GM19467 (cell line): ENCODE data around the gene PAK2.
"Not testable (repeated sequence)": the region's sequence is repeated elsewhere in the genome, so short reads cannot be mapped to it uniquely, and the experiment has no call there.

ENCODE experiments used
- ATAC-seq: cut with Tn5 transposase; IDR thresholded peaks from one replicate; pipeline ENCODE4 v1.9.1; 2021; ENCODE audit warnings: mild to moderate bottlenecking, moderate library complexity; ENCODE audit not compliant: unreplicated experiment

The PAK2 gene

DNA sequence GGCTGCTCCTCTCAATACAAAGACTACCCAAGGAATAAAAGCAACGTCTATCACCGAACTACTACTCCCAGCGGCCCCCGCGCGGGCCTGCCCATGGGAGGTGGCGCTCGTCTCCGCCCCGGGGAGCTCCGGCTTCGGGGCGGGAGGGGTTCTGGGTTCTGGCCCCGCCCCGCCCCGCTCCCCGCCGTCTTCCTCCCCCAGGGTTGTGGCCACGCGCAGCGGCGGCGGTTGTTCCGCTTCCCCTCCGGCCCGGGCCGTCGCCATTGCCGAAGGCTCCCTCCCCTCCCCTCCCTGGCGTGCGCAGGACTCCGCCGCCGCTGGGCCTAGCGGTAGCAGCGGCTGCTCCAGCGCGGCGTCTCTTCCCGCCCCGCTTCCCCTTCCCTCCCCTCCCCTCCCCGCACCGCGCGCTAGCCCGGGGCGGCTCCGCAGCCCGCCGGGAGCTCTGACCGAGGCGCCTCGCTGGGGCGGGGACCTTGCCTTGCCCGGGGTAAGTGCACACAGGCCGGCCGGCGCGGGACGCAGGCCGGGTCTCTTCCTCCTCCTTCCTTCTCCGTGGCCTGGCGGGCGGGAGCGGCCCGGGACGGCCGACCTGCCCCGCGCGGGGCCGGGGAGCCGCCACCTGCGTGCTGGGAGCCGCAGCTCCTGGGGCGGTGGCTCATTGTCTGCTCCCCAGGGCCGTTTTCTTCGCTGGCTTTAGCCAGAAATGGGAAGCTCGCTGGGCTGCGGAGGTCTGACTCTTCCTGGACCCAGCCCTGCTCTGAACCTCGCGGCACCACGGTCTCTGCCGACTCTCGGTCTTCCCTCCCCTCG is at the start of gene PAK2:
Gene PAK2 (plus strand): TSS at position 187 of the 810 bp plus-strand sequence. CDS start 42,790 bp downstream, outside the sequence.
- ATAC-seq, result peak; percentile 85

DNA sequence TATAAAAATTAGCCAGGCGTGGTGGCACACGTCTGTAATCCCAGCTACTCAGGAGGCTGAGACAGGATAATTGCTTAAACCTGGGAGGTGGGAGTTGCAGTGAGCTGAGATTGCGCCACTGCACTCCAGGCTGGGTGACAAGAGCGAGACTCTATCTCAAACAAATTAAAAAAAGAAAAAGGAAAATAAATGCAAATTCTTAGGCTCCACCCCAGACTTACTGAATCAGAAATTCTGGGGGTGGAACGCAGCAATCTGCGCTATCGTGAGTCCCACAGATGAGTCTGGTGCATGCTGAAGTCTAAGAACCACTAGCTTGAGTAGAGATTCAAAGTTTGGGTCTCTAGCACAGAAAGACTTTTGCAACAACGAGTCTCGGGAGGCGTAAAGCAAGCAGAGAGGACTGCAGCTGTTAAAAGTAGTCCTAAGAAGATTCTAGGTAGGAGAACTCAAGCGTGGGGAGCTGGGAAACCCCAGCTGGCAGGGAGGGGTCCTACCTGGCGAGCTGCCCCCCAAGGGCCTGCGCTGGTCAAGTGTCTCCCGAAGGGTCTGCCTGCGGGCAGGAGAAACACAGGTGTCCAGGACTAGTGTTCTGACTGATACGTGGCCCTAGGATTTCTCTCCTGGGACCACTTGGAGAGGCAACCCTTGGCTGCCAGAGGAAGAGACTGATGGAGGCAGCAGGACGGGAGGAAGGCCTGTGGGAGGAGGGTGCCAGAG is 49.6 kb upstream of the PAK2 start:
- ATAC-seq, result no peak

- ATAC-seq, result no peak
Measured at GRCh38 chr3:196691386-196691785, 48.3 kb upstream of the PAK2 start.

GRCh38 chr3:196694202-196694638 is 45.4 kb upstream of the PAK2 start:
- no peak for ATAC-seq

GRCh38 chr3:196694941-196695848 is 44.5 kb upstream of the PAK2 start:
- no peak for ATAC-seq

GRCh38 chr3:196695849-196696226 is 43.8 kb upstream of the PAK2 start:
- ATAC-seq, result no peak

GRCh38 chr3:196697270-196697669 is 42.4 kb upstream of the PAK2 start:
- no peak for ATAC-seq

DNA sequence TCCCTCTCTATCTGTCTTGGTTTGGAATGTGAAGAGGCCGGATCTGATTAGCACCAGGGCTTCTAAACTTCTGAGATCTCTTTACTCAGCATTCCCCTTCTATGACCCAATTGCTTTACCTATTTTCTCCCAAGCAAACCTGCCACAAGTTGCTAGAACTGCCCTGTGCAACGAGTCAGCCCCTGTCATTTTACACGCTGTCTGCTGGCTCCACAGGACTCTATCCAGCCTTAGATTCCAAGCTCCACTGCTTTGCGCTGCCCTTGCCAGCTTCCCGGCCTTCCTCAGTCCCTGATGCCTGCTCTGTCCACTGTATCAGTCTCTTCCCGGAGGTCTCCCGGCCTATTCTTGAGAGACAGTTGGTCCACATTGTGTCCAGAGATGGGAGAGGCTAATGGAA is 39.9 kb upstream of the PAK2 start:
- no peak for ATAC-seq

DNA sequence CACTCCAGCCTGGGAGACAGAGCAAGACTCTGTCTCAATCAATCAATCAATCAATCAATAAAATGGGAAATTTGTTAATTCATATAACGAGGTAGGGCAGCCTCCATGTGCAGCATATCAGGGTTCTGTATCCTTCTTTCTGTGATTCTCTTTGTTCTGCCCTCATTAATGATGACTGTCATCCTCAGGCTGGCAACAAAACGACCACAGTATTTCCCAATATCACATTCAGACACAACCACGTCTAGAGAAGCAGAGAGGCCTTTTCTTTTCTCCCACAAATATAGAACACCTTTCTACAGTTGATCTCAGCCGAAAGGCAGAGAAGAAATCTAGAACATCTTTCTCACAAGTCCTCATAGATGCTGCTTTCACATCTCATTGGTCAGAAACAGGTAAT is 38.9 kb upstream of the PAK2 start:
- no peak for ATAC-seq

- ATAC-seq, result no peak
Measured at GRCh38 chr3:196706327-196706726, 33.3 kb upstream of the PAK2 start.

GRCh38 chr3:196706731-196707130 is 32.9 kb upstream of the PAK2 start:
- ATAC-seq, result no peak

- no peak for ATAC-seq
Measured at GRCh38 chr3:196707566-196707965, 32.1 kb upstream of the PAK2 start.

DNA sequence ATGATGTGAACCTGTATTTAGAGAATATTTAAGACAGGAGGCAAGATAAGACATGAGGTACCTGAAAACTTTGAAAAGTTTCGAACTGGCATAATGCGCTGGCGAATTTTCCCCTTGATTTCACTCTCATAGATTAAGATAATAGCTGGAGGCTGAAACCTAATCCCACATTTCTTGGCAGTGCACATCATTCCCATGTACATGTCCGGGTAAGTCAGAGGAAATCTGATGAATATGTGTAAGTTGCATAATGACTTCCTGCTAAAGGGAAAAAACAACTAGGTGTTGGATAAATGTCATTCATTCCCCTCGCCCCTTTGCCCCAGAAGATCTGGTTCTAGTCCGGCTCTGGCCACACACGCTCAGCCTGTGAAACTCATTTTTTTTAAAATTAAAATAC is 31.2 kb upstream of the PAK2 start:
- no peak for ATAC-seq

DNA sequence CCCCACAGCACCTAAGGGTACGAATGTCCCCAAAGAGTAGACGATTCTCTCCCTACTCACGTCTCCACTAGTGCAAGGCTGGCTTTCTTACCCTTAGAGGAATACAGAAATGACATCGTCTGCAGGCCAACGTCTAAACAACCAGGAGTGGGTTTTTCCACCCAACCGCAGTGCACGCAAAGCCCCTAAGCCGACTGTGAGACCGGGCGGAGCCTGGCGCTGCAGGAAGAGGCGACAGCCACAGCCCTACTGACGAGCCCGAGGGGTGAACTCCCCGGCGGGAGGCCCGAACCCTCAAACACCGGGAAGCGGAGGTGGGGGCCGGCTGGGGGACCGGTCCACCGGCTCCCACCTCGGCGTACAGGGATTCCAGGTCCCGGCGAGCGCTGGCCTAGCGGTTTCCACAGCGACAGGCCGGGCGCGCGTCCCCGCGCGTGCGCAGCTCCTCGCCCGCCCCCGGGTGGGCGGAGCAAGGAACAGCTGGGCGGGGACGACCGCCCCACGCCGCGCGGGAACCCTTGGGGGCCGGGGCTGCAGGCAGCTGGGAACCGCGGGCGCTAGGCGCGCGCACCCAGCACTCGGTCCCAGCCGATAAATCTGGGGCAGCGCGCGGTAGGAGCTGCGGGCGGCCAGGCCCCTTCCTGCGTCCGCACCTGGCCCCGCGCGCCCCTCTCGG is 27.7 kb upstream of the PAK2 start, which contains the start of the genes CEP19 and PIGX:
Gene CEP19 (minus strand): TSS at position 413 of the 676 bp plus-strand sequence. CDS start 3,593 bp downstream, outside the sequence.
Gene PIGX (plus strand): TSS at position 540 of the 676 bp plus-strand sequence.
- peak; percentile 65 for ATAC-seq

- peak; percentile 53 for ATAC-seq
Measured at GRCh38 chr3:196712514-196713413, 26.9 kb upstream of the PAK2 start.

DNA sequence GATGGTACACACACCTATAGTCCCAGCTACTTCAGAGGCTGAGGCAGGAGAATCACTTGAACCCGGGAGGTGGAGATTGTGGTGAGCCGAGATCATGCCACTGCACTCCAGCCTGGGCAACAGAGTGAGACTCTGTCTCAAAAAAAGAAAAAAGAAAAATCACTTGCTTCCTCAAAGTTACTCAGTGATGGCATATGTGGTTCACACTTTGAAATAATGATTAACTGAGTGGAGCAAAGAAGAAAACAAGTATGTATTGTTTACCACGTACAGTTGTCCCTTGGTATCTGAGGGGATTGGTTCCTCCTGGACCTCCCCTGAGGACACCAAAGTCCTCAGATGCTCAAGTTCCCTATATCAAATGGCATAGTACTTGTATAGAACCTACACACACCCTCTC is 22.5 kb upstream of the PAK2 start:
- not testable (repeated sequence) for ATAC-seq

GRCh38 chr3:196721097-196721496 is 18.6 kb upstream of the PAK2 start:
- no peak for ATAC-seq

DNA sequence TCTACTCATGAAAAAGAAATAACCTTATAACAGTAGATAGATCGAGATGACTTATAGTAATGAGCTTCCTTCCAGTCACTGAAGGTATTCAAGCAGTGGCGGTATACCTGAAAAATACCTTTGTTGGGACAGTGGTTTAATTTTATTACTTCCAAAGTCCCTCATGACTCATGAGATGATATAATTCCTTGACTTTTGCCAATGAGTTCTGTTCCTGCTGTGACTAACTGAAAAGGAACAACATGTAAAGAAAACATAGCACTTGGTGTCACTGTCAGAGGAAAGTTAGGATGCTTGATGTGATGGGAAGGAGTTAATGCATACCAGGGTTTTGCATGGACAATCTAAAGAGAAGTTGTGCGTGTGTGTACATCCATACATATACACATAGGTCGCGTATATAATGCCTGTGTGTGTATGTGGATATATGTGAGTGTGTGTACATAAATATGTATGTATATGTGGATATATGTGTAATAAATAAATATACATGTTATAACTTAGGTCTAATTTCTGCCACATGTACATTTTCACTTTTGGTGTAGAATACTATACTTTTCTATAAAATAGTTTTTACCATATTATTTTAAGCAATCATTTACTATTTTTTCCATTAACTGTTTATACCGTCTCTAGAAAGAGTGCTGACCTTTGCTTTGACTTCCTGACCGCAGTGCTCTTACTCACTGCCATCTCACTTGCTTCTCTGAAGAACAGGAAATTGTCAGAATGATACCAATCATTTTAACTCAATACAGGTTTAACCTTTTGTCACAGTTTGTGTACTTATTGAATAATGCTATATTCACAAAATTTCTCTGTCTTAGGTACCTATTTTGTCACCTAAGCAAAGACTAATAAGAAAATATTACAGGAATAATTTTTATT is 12.6 kb upstream of the PAK2 start:
- ATAC-seq, result no peak
